DOHH2 (cell line): Measurements from ENCODE around the gene KLHDC8A.

Source experiments
- H3F3A ChIP-seq: fragments of 200-600 bp; sonication (generic), shearing (Covaris generic); 2 replicates; pipeline ENCODE4 v1.6.0; 2016; ENCODE audit warnings: antibody characterized with exemption, mild to moderate bottlenecking; ENCODE audit not compliant: control insufficient read depth, insufficient read depth
- H3K27ac ChIP-seq: fragments of 200-600 bp; sonication (generic); 2 replicates; pipeline ENCODE4 v1.5.1; 2014; ENCODE audit warnings: low read depth, mild to moderate bottlenecking, low read length, moderate library complexity
- H3K27me3 ChIP-seq: fragments of 200-600 bp; sonication (generic); 2 replicates; pipeline ENCODE4 v1.6.1; 2014; ENCODE audit warnings: mild to moderate bottlenecking, low read length, mixed read lengths; ENCODE audit not compliant: control insufficient read depth
- H3K36me3 ChIP-seq: fragments of 200-600 bp; sonication (generic); 2 replicates; pipeline ENCODE4 v1.6.1; 2014; ENCODE audit warnings: mild to moderate bottlenecking, low read length, moderate library complexity, mixed read lengths; ENCODE audit not compliant: control insufficient read depth
- H3K4me1 ChIP-seq: fragments of 200-600 bp; sonication (generic); 2 replicates; pipeline ENCODE4 v1.6.1; 2014; ENCODE audit warnings: mild to moderate bottlenecking, low read length, mixed read lengths; ENCODE audit not compliant: control insufficient read depth
- H3K4me2 ChIP-seq: fragments of 200-600 bp; sonication (generic); 2 replicates; pipeline ENCODE4 v1.6.0; 2014; ENCODE audit warnings: mild to moderate bottlenecking, low read length, moderate library complexity
- H3K4me3 ChIP-seq: fragments of 200-600 bp; sonication (generic); 2 replicates; pipeline ENCODE4 v1.5.1; 2014; ENCODE audit warnings: mild to moderate bottlenecking, low read length, mixed read lengths
- H3K79me2 ChIP-seq: fragments of 200-600 bp; sonication (generic); 2 replicates; pipeline ENCODE4 v1.6.1; 2014; ENCODE audit warnings: mild to moderate bottlenecking, low read length, mixed read lengths; ENCODE audit not compliant: control insufficient read depth
- H3K9me2 ChIP-seq: fragments of 200-600 bp; sonication (generic); replicated peaks from 2 replicates; pipeline ENCODE4 v1.6.1; 2014; ENCODE audit warnings: mild to moderate bottlenecking, low read length, mixed read lengths; ENCODE audit not compliant: control insufficient read depth
- H3K9me3 ChIP-seq: fragments of 200-600 bp; sonication (generic); 2 replicates; pipeline ENCODE4 v1.6.1; 2014; ENCODE audit warnings: antibody characterized with exemption, low read length, mixed read lengths; ENCODE audit not compliant: control insufficient read depth, insufficient read depth
- H4K20me1 ChIP-seq: fragments of 200-600 bp; sonication (generic); 2 replicates; pipeline ENCODE4 v1.6.0; 2014; ENCODE audit warnings: low read depth, mild to moderate bottlenecking, antibody characterized with exemption, low read length, moderate library complexity; ENCODE audit not compliant: control insufficient read depth, insufficient read depth
- EZH2phosphoT487 ChIP-seq: fragments of 200-600 bp; sonication (generic); IDR thresholded peaks from 2 replicates; pipeline ENCODE4 v1.6.1; 2017; ENCODE audit warnings: borderline replicate concordance, mild to moderate bottlenecking, antibody characterized with exemption, low read length, moderate library complexity, mixed read lengths
- TF ChIP-seq, protein P1 (sequence below): fragments of 200-600 bp; sonication (generic); IDR thresholded peaks from one replicate; pipeline ENCODE4 v1.5.1; 2014; ENCODE audit warnings: antibody characterized with exemption, mild to moderate bottlenecking, low read depth, low read length; ENCODE audit not compliant: poor library complexity, severe bottlenecking

The KLHDC8A gene

DNA sequence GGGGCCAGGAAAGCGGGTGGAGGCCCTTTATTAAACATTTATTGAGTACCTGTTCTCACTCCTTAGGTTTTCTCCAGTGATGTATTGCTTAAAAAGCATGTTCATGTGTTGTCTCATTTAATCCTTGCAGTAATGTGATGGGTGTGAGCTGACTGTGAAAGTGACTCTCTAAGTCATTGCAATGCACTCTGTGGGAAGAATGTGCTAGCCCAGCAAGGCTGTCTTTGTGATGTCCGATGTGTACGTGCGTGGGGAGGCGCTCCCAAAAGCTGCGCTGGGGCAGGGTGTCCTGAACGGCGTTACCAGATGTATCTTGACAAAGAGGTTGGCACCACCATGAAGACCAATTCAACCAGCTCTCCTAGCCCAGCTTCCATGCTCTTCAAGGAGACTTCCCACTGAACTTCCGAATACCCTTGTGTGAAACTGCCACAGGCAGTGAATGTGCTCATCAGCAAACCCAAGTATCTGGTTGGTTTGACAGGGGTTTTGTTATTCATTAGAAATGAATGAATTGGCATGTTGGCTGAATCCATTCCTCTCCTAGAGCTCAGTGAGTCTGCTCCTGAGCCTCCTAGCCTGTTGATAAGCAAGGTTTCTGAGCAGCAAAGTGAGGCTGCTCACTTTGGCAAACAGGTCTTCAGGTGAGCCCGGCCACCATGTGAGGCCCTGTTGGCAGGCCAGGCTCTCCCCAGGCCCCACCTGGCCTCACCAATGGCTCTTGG is 63.2 kb downstream of the KLHDC8A start:
- Histone ChIP-seq H3K4me1 (peaks cover 79% of the 10 kb centered on the region), H3K4me3 (no peak overlapping the region), H3K9me2 (no peaks in the 10 kb centered on the region), H3K9me3 (no peaks in the 10 kb centered on the region), H3K27me3 (no peaks in the 10 kb centered on the region), H3K36me3 (no peaks in the 10 kb centered on the region), H3K27ac (no peak overlapping the region), H3F3A (peaks cover 5% of the 10 kb centered on the region; the same call in 1 of the 2 replicates), H4K20me1 (no peaks in the 10 kb centered on the region), H3K4me2 (no peak overlapping the region), H3K79me2 (no peaks in the 10 kb centered on the region)
- no peak for TF ChIP-seq EZH2phosphoT487
- TF ChIP-seq, protein P1, sequence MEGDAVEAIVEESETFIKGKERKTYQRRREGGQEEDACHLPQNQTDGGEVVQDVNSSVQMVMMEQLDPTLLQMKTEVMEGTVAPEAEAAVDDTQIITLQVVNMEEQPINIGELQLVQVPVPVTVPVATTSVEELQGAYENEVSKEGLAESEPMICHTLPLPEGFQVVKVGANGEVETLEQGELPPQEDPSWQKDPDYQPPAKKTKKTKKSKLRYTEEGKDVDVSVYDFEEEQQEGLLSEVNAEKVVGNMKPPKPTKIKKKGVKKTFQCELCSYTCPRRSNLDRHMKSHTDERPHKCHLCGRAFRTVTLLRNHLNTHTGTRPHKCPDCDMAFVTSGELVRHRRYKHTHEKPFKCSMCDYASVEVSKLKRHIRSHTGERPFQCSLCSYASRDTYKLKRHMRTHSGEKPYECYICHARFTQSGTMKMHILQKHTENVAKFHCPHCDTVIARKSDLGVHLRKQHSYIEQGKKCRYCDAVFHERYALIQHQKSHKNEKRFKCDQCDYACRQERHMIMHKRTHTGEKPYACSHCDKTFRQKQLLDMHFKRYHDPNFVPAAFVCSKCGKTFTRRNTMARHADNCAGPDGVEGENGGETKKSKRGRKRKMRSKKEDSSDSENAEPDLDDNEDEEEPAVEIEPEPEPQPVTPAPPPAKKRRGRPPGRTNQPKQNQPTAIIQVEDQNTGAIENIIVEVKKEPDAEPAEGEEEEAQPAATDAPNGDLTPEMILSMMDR, result no peak

DNA sequence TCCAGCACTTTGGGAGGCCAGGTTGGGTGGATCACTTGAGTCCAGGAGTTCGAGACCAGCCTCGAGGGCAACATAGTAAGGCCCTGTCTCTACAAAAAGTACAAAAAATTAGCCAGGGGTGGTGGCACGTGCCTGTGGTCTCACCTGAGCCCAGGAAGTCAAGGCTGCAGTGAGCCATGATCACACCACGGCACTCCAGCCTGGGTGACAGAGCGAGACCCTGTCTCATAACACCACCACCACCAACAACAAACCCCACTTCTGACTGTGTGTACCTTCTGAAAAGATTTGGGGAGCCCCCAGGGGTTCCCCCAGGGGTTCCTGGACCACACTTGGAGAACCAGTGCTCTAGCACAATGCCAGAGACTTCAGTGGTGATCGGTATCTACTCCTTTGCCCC is 65.1 kb downstream of the KLHDC8A start:
- peaks cover 80% of the 10 kb centered on the region for H3K4me1 ChIP-seq

DNA sequence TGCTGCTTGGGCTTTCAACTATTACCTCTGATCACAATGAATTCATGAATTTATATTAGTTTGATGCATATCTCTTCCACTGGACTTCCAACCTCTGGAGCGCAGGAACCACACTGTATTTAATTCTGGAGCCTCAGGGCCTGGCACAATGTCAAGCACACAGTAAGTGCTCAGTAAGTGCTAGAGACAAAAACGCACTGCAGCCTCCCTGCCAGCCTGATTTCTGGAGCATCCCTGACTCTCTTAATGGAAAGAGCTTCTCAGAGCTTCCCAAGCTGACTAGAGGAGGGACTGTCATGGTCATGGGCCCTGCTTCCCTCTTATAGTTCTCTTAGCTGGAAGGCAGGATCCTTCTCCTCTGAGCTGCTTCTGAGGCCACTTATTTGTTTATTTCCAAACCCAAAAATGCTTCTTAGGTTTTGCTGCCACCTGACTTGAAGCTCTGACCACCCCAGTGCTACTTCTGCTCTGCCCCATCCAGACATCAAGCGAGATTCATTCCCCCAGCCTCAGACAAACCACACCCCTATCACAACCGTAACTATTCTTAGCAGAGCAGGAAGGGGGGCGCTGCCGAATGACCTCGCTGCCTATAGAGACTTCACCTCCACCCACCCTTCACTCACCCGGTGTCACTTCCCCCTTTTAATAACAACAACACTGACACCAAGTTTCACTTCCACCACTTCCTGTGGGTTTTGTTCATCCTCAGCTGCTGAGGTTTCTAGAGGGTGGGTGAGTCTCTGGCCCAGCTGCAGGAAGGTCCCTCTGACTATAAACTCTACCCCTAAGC is 68.8 kb downstream of the KLHDC8A start:
- peak overlapping the region; percentile 99 for H3K27ac ChIP-seq

More for the DNA sequence above, 65.1 kb downstream of the KLHDC8A start:
- Histone ChIP-seq H3K4me2 (peak overlapping the region; percentile 9; the same call in 1 of the 2 replicates), H3K27me3 (no peaks in the 10 kb centered on the region), H3K4me3 (no peak overlapping the region), H3F3A (peaks cover 19% of the 10 kb centered on the region), H3K36me3 (peaks cover 9% of the 10 kb centered on the region), H4K20me1 (no peaks in the 10 kb centered on the region), H3K9me3 (no peaks in the 10 kb centered on the region), H3K27ac (no peak overlapping the region), H3K9me2 (no peaks in the 10 kb centered on the region), H3K79me2 (no peaks in the 10 kb centered on the region)
- TF ChIP-seq, protein P1, result no peak
- TF ChIP-seq EZH2phosphoT487, result no peak

More for the DNA sequence above, 68.8 kb downstream of the KLHDC8A start:
- H3K9me3 ChIP-seq, result no peaks in the 10 kb centered on the region
- no peaks in the 10 kb centered on the region; the same call in 1 of the 2 replicates for H3K79me2 ChIP-seq
- TF ChIP-seq, protein P1, result no peak
- TF ChIP-seq EZH2phosphoT487, result no peak
- H3F3A ChIP-seq, result peaks cover 28% of the 10 kb centered on the region
- no peaks in the 10 kb centered on the region for H3K27me3 ChIP-seq
- H4K20me1 ChIP-seq, result no peaks in the 10 kb centered on the region
- peaks cover 82% of the 10 kb centered on the region for H3K4me1 ChIP-seq
- peak overlapping the region; percentile 87 for H3K4me2 ChIP-seq
- peak overlapping the region; percentile 65 for H3K4me3 ChIP-seq
- peaks cover 9% of the 10 kb centered on the region for H3K36me3 ChIP-seq
- no peaks in the 10 kb centered on the region for H3K9me2 ChIP-seq
